Stimulated activated CD8-positive, alpha-beta memory T cell treated with anti-CD3 and anti-CD28 coated beads, Interleukin-4, amount 100 ng/mL, for 48 hours (primary cell): ENCODE measurements around the gene RTBDN.

ENCODE experiments used
- DNase-seq: peaks from one replicate; pipeline ENCODE4 v3.0.0-alpha.2; 2020

Gene RTBDN

DNA sequence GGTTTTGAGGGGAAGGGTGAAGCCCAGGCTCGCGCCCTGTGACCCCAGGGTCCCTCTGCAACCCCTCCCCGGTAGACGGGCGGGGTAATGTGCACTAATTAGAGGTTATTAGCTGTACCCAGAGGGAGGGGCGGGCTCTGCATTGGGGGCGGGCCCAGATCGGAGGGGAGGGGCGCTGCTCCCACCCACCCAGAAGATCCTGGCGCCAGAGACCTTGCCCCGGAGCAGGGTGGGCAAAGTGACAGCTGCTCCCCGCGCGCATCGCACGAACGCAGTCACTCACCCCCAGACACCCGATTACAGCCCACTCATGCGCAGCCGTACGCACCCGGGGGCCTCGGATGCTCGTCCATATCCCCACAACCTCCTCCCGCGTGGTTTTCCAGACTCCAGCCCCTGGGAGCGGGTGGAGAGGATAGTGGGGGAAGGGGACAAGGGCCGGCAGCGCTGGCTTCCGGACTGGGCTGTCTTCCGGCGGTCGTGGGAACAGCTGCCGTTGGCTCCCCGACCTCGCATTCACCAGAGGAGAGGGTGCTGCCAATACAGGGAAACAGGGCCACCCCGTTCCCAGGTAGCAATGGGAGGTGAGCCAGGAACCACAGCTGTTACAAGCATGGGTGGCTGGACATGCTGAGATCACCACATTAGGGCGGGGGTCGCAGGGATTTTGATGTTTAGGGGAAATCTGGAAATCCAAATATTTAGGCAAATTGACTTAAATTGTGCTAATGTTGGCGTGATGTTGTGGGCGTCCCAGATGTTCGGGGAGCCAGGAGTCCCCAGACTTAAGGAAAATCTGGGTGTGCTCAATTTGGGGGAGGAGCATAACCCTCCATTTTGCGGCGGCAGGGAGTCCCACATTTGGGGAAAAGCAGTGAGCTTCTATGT lies 56.1 kb downstream of the RTBDN start:
- DNase-seq: peak; percentile 69

DNA sequence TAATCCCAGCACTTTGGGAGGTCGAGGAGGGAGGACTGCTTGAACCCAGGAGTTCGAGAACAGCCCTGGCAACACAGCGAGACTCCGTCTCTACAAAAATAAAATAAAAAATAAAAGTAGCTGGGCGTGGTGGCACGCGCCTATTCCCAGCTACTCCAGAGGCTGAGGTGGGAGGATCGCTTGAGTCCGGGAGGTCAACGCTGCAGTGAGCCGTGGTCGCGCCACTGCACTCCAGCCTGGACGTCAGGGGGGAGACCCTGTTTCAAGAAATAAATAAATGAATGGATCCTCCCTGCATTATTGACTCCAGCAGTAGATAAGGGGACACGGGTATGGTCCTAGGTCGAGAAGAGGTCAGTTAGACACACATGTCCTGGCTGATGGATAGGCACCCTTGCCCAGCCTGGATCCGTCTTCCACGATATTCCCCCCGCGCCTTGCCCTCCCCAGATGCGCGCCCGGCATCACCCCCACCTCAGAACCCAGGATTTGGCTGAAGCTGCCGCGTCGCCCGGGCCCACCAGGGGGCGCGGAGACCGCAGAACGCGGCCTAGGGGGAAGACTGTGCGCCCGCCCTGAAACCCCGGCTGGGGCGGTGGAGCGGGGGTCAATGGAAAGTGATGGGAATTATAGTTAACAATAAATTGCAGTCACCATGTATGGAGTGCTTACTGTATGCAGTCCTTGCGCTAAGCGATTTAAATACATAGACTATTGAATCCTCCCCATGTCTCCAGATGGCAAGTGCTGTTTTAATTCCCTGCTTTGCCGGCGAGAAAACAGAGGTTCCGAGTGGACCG lies 57.0 kb downstream of the RTBDN start:
- peak; percentile 92 for DNase-seq
